Tracheal epithelial cell (primary cell): ENCODE results near the gene OR51B6. TPM values are rescaled to one million over a fixed set of nuclear protein-coding genes. Genes with fewer than 3 reads are reported as not detected.

ENCODE experiments used
- total RNA-seq: library from RNA; depleted of rRNA; stranded (reverse); fragments of >200 nt; gene quantifications from 2 replicates; pipeline ENCODE4 v1.2.1, GENCODE V29; 2014

OR51B6 gene
- not detected in 2 replicates for total RNA-seq

GRCh38 chr11:5351208-5351607 lies at the start of gene OR51B6:
OR51B6 (plus strand) TSS chr11:5351508; CDS start chr11:5351508, 0 bp downstream.

GRCh38 chr11:5301846-5302245 lies 49.5 kb upstream of the OR51B6 start, which contains the start of gene OR51B4:
OR51B4 (minus strand) TSS chr11:5301946; CDS start chr11:5301946, 0 bp downstream.

GRCh38 chr11:5324197-5324596 lies 27.1 kb upstream of the OR51B6 start, which contains the start of gene OR51B2:
OR51B2 (minus strand) TSS chr11:5324297; CDS start chr11:5324297, 0 bp downstream.

GRCh38 chr11:5343474-5344335 lies 7.6 kb upstream of the OR51B6 start, which contains the start of gene OR51B5:
OR51B5 (minus strand) TSS chr11:5343524; CDS start chr11:5343524, 0 bp downstream.

GRCh38 chr11:5383576-5383975 lies 32.3 kb downstream of the OR51B6 start, which contains the start of gene OR51M1:
OR51M1 (plus strand) TSS chr11:5383812; CDS start chr11:5389399, 5,587 bp downstream.

Other genes with a start within 250 kb of the OR51B6 start
- gene OR52A5, start 213.2 kb upstream of the OR51B6 start, total RNA-seq, result not detected in 2 replicates
- gene OR52A1, start 196.8 kb upstream of the OR51B6 start, total RNA-seq, result under 0.01 TPM in 1 of 2 replicates, not detected in the other
- not detected in 2 replicates for gene OR51V1, start 150.8 kb upstream of the OR51B6 start, total RNA-seq
- gene HBB, start 124.4 kb upstream of the OR51B6 start, total RNA-seq, result not detected in 2 replicates
- gene HBD, start 117.0 kb upstream of the OR51B6 start, total RNA-seq, result not detected in 2 replicates
- gene HBG1, start 101.7 kb upstream of the OR51B6 start, total RNA-seq, result not detected in 2 replicates
- not detected in 2 replicates for gene HBG2, start 96.7 kb upstream of the OR51B6 start, total RNA-seq
- not detected in 2 replicates for gene HBE1, start 81.6 kb upstream of the OR51B6 start, total RNA-seq
- not detected in 2 replicates for gene OR51B4, start 49.6 kb upstream of the OR51B6 start, total RNA-seq
- gene OR51B2, start 27.2 kb upstream of the OR51B6 start, total RNA-seq, result not detected in 2 replicates
- gene OR51B5, start 8.0 kb upstream of the OR51B6 start, total RNA-seq, result not detected in 2 replicates
- gene OR51M1, start 32.3 kb downstream of the OR51B6 start, total RNA-seq, result not detected in 2 replicates
- gene OR51Q1, start 70.6 kb downstream of the OR51B6 start, total RNA-seq, result not detected in 2 replicates
- gene OR51I1, start 90.0 kb downstream of the OR51B6 start, total RNA-seq, result 0.24 TPM in 1 of 2 replicates, not detected in the other
- not detected in 2 replicates for gene OR51I2, start 97.8 kb downstream of the OR51B6 start, total RNA-seq
- gene OR52D1, start 137.2 kb downstream of the OR51B6 start, total RNA-seq, result not detected in 2 replicates
- gene UBQLN3, start 158.4 kb downstream of the OR51B6 start, total RNA-seq, result not detected in 2 replicates
- 0.21 TPM in 1 of 2 replicates, not detected in the other for gene UBQLNL, start 165.2 kb downstream of the OR51B6 start, total RNA-seq
- 0.21 and 0.48 TPM in 2 replicates for gene OR52H1, start 197.0 kb downstream of the OR51B6 start, total RNA-seq
- not detected in 2 replicates for gene OR52B6, start 229.4 kb downstream of the OR51B6 start, total RNA-seq
- gene TRIM6, start 245.1 kb downstream of the OR51B6 start, total RNA-seq, result 3.0 and 3.1 TPM in 2 replicates